ES-I3 (cell line): Measurements from ENCODE around the gene USP17L29.
"Not testable (repeated sequence)": the region's sequence is repeated elsewhere in the genome, so short reads cannot be mapped to it uniquely, and the experiment has no call there.

Experiments
- H3K36me3 ChIP-seq: 2 replicates; pipeline ENCODE4 v1.6.1; 2013; ENCODE audit warnings: mild to moderate bottlenecking, low read length, control low read depth, moderate library complexity; ENCODE audit not compliant: insufficient read depth
- H3K4me1 ChIP-seq: 2 replicates; pipeline ENCODE4 v1.6.1; 2013; ENCODE audit warnings: mild to moderate bottlenecking, control low read depth, low read length; ENCODE audit not compliant: insufficient read depth
- H3K9ac ChIP-seq: 2 replicates; pipeline ENCODE4 v1.6.1; 2013; ENCODE audit warnings: low read depth, mild to moderate bottlenecking, low read length, moderate library complexity
- H3K9me3 ChIP-seq: 2 replicates; pipeline ENCODE4 v1.6.1; 2013; ENCODE audit warnings: mild to moderate bottlenecking, low read length, moderate library complexity; ENCODE audit not compliant: control insufficient read depth, insufficient read depth

Gene USP17L29

DNA sequence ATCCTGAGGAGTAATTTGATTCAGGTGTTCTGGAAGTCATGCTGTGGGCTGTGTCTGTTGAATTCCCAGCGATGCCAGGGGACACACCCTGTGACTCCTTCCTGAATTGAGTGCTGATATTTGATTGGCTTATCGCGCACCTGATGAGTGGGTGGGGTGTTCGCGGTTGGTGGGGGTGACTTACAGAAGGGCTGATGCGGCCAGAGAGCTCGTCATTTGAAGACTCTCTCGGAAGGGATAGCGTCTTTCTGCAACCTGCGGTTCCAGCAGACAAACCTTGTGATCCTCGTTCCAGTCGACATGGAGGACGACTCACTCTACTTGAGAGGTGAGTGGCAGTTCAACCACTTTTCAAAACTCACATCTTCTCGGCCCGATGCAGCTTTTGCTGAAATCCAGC lies at the start of gene USP17L29:
USP17L29 (plus strand) TSS at position 301 of the 400 bp plus-strand sequence; CDS start at position 301, 0 bp downstream.
- not testable (repeated sequence) for H3K9me3 ChIP-seq, H3K9ac ChIP-seq, H3K4me1 ChIP-seq, H3K36me3 ChIP-seq

DNA sequence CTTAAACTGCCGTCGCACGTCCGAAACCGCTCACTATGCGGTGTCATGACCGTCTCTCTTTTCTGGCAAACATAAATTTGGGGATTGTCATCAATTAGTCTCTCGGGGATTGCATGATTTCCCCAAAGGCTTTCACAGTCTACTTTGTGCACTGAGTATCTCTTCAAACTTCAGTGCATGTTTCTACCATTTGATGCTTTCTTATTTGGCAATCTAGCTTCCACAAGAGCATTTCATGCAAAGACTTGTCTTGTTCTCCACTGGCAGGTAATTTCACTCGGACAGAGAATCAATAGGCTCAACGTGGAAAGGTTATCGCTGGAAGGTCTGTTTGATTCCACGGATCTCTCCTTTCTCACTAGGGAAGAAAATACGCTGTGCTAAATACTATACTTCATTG lies 29.2 kb upstream of the USP17L29 start:
- H3K4me1 ChIP-seq, H3K36me3 ChIP-seq, H3K9me3 ChIP-seq, H3K9ac ChIP-seq: not testable (repeated sequence)

- not testable (repeated sequence) for H3K9me3 ChIP-seq, H3K9ac ChIP-seq, H3K36me3 ChIP-seq, H3K4me1 ChIP-seq
These were observed 28.6 kb upstream of the USP17L29 start, which contains the start of gene USP17L24 for GRCh38 chr4:9324865-9325264. TSS of gene USP17L24 (plus strand) at chr4:9325165. CDS start at chr4:9325165, 0 bp downstream.

DNA sequence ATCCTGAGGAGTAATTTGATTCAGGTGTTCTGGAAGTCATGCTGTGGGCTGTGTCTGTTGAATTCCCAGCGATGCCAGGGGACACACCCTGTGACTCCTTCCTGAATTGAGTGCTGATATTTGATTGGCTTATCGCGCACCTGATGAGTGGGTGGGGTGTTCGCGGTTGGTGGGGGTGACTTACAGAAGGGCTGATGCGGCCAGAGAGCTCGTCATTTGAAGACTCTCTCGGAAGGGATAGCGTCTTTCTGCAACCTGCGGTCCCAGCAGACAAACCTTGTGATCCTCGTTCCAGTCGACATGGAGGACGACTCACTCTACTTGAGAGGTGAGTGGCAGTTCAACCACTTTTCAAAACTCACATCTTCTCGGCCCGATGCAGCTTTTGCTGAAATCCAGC lies 23.8 kb upstream of the USP17L29 start, which contains the start of gene USP17L25:
USP17L25 (plus strand) TSS at position 301 of the 400 bp plus-strand sequence; CDS start at position 301, 0 bp downstream.
- not testable (repeated sequence) for H3K4me1 ChIP-seq, H3K36me3 ChIP-seq, H3K9ac ChIP-seq, H3K9me3 ChIP-seq

- not testable (repeated sequence) for H3K36me3 ChIP-seq, H3K9ac ChIP-seq, H3K4me1 ChIP-seq, H3K9me3 ChIP-seq
These were observed 19.1 kb upstream of the USP17L29 start, which contains the start of gene USP17L26 for GRCh38 chr4:9334358-9334757. TSS of gene USP17L26 (plus strand) at chr4:9334658. CDS start at chr4:9334658, 0 bp downstream.

- not testable (repeated sequence) for H3K9me3 ChIP-seq, H3K4me1 ChIP-seq, H3K9ac ChIP-seq, H3K36me3 ChIP-seq
These were observed 14.3 kb upstream of the USP17L29 start, which contains the start of gene USP17L5 for GRCh38 chr4:9339103-9339502. TSS of gene USP17L5 (plus strand) at chr4:9339403. CDS start at chr4:9339403, 0 bp downstream.

GRCh38 chr4:9343848-9344247 lies 9.6 kb upstream of the USP17L29 start, which contains the start of gene USP17L27:
TSS of gene USP17L27 (plus strand) at chr4:9344148. CDS start at chr4:9344148, 0 bp downstream.
- not testable (repeated sequence) for H3K9ac ChIP-seq, H3K9me3 ChIP-seq, H3K4me1 ChIP-seq, H3K36me3 ChIP-seq

DNA sequence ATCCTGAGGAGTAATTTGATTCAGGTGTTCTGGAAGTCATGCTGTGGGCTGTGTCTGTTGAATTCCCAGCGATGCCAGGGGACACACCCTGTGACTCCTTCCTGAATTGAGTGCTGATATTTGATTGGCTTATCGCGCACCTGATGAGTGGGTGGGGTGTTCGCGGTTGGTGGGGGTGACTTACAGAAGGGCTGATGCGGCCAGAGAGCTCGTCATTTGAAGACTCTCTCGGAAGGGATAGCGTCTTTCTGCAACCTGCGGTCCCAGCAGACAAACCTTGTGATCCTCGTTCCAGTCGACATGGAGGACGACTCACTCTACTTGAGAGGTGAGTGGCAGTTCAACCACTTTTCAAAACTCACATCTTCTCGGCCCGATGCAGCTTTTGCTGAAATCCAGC lies 4.8 kb upstream of the USP17L29 start, which contains the start of gene USP17L28:
USP17L28 (plus strand) TSS at position 301 of the 400 bp plus-strand sequence; CDS start at position 301, 0 bp downstream.
- H3K9ac ChIP-seq, H3K36me3 ChIP-seq, H3K9me3 ChIP-seq, H3K4me1 ChIP-seq: not testable (repeated sequence)

GRCh38 chr4:9350866-9351265 lies 2.6 kb upstream of the USP17L29 start:
- H3K36me3 ChIP-seq, H3K9me3 ChIP-seq, H3K4me1 ChIP-seq, H3K9ac ChIP-seq: not testable (repeated sequence)

DNA sequence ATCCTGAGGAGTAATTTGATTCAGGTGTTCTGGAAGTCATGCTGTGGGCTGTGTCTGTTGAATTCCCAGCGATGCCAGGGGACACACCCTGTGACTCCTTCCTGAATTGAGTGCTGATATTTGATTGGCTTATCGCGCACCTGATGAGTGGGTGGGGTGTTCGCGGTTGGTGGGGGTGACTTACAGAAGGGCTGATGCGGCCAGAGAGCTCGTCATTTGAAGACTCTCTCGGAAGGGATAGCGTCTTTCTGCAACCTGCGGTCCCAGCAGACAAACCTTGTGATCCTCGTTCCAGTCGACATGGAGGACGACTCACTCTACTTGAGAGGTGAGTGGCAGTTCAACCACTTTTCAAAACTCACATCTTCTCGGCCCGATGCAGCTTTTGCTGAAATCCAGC lies 9.4 kb downstream of the USP17L29 start, which contains the start of gene USP17L30:
USP17L30 (plus strand) TSS at position 301 of the 400 bp plus-strand sequence; CDS start at position 301, 0 bp downstream.
- not testable (repeated sequence) for H3K36me3 ChIP-seq, H3K9ac ChIP-seq, H3K9me3 ChIP-seq, H3K4me1 ChIP-seq

GRCh38 chr4:9379881-9380280 lies 26.4 kb downstream of the USP17L29 start:
- H3K4me1 ChIP-seq, H3K9ac ChIP-seq, H3K36me3 ChIP-seq, H3K9me3 ChIP-seq: not testable (repeated sequence)

DNA sequence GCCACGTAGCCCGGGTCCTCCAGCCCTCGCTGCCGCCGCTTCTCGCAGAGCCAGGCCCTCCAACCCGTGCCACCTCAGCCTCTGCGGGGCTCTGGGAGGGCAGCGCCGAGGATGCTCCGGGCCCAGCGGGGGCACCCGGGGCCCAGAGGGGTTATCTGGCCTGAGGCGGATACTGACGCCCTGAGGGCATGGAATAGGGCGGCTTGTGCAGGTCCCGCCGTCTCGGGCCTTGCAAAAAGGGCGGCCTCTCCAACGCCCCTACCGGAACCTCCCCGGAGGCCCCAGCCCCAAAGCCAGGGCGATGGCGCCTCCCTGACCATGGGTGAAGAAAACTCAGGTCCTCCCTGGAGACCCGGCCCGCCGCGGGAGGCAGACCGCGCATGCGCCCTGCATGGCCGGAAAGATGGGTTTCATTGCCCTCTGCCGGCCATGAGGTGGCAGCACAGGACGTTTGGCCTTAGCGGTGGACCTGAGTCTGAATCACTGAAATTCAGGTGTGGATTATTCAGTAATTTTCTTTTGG lies 27.6 kb downstream of the USP17L29 start:
- H3K9me3 ChIP-seq, H3K4me1 ChIP-seq, H3K36me3 ChIP-seq: not testable (repeated sequence)
- peak overlapping the region; percentile 72; the same call in 1 of the 2 replicates for H3K9ac ChIP-seq

DNA sequence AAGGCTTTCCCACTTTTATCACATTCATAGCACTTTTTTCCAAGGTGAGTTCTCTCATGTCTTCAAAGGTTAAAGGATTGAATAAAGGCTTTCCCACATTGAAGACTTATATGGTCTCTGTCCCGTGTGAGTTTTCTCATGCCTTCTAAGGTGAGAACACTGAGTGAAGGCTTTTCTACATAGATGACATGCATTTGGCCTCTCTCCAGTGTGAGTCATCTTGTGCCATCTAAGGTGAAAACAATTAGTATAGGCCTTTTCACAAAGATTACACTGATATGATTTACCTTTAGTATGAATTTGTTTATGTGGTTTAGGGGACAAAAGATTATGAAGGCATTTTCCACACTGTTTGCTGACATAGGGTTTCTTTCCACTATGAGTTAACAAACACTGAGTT lies 30.7 kb downstream of the USP17L29 start:
- no peak overlapping the region for H3K9ac ChIP-seq
- no peaks in the 10 kb centered on the region for H3K36me3 ChIP-seq
- H3K9me3 ChIP-seq, result no peaks in the 10 kb centered on the region
- no peaks in the 10 kb centered on the region for H3K4me1 ChIP-seq

DNA sequence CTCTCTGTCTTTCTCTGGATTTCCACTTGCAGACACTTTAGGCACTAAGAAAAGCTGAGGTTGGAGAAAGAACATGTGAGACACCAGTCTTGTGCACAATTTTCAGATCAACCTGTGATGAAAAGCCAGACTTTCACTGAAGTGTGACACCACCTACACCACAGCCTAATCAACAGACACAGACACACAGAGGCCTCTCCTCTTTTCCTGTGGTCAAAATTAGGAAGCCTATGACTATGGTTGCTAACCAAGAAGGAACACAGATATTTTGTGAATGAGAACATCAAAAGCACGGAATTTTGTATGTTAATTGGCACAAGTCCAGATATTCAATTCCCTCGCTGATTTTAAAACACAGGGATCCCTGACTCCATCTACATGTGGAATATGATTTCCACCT lies 35.6 kb downstream of the USP17L29 start:
- H3K36me3 ChIP-seq, H3K4me1 ChIP-seq, H3K9me3 ChIP-seq, H3K9ac ChIP-seq: not testable (repeated sequence)
